ENCODE measurements around the gene BRAP.

DNA sequence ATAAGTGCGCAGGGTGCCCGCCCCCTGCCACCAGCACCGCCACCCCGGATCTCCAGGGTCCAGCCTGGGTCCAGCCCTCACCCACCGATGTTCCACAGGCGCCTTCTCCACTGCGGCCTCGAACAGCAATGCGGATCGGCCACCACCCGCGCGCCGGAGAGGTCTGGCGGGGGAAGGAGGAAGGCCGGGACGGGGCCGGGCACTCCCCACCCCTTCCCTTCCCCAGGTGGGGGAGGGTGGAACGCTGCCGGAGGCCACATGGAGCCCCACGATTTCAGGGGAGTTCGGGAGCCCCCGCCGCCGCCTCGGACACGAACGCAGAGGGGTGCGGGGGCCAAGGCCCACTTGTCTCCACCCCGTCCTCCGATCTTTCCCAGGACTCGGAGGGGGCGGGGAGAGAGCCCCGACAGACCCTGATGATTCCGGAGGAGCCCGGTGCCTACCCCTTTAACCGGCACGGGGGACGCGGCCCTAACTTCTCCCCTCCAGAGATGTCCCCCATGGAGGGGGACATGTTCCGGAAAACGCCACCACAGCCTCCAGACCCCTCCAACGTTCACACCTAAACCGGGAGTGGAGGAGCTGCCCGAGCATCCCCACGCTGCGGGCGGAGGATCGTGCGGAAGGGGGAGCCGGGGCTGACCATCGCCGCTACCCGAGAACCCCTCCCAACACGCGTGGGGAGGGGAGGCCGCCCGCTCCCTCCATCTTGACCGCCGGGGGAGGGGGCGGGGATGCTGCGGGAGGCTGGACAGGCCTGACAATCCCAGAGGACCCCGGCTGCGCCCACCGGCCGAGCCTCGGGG is 87.7 kb downstream of the BRAP start:
- TF ChIP-seq, protein P1, sequence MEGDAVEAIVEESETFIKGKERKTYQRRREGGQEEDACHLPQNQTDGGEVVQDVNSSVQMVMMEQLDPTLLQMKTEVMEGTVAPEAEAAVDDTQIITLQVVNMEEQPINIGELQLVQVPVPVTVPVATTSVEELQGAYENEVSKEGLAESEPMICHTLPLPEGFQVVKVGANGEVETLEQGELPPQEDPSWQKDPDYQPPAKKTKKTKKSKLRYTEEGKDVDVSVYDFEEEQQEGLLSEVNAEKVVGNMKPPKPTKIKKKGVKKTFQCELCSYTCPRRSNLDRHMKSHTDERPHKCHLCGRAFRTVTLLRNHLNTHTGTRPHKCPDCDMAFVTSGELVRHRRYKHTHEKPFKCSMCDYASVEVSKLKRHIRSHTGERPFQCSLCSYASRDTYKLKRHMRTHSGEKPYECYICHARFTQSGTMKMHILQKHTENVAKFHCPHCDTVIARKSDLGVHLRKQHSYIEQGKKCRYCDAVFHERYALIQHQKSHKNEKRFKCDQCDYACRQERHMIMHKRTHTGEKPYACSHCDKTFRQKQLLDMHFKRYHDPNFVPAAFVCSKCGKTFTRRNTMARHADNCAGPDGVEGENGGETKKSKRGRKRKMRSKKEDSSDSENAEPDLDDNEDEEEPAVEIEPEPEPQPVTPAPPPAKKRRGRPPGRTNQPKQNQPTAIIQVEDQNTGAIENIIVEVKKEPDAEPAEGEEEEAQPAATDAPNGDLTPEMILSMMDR (IDR thresholded peaks at IDR 0.05 in 4 of 5, conservative IDR thresholded peaks at IDR 0.05 in 1 of 5), result no peak
- TF ChIP-seq POLR2A (IDR thresholded peaks at IDR 0.05), result no peak

Measured in gastrocnemius medialis (tissue), 4 donors.